Measurements from ENCODE around the gene CNTN5. TPM values are rescaled to one million over a fixed set of nuclear protein-coding genes. Genes with fewer than 3 reads are reported as not detected.

Gene CNTN5
- total RNA-seq, 1 donor from 2014 or later = 17.7 TPM

DNA sequence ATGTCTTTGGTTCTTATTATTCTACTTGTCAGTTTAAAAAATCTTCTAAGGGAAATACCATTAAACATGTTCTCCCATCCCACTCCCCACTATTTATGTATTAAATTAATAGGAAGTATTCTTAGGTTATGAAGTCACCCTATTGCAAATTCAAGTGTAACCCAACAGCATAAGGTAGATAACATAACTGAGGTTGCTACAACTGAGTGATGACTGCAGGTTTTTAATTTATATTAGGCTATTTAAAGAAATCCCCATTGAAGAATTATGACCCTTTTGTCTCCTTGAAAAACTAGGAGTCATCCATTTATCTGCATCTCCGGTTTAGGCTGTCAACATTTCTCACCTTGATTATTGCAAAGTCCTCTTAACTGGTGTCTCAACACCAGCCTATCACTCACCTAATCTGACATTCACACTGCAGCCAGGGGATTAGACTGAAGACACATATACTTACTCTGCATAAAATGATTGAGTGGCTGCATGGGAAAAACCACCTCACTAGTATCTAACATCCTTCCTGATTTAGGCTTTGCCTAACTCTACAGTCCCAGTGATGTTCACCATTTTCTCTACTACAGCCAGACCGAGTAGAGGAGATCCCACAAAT lies 649.4 kb downstream of the CNTN5 start:
- TF ChIP-seq, protein P1, sequence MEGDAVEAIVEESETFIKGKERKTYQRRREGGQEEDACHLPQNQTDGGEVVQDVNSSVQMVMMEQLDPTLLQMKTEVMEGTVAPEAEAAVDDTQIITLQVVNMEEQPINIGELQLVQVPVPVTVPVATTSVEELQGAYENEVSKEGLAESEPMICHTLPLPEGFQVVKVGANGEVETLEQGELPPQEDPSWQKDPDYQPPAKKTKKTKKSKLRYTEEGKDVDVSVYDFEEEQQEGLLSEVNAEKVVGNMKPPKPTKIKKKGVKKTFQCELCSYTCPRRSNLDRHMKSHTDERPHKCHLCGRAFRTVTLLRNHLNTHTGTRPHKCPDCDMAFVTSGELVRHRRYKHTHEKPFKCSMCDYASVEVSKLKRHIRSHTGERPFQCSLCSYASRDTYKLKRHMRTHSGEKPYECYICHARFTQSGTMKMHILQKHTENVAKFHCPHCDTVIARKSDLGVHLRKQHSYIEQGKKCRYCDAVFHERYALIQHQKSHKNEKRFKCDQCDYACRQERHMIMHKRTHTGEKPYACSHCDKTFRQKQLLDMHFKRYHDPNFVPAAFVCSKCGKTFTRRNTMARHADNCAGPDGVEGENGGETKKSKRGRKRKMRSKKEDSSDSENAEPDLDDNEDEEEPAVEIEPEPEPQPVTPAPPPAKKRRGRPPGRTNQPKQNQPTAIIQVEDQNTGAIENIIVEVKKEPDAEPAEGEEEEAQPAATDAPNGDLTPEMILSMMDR (IDR thresholded peaks at IDR 0.05; ENCODE audit: unreplicated experiment) = no peak
- no peaks in the 10 kb centered on the region for H3K36me3 Mint-ChIP-seq
- H3K27me3 Mint-ChIP-seq (ENCODE audit: low read depth) = no peaks in the 10 kb centered on the region
- H3K4me3 Mint-ChIP-seq = no peak overlapping the region
- peaks cover 6% of the 10 kb centered on the region for H3K9me3 Mint-ChIP-seq
- no peak overlapping the region for H3K27ac Mint-ChIP-seq
- no peak for DNase-seq (ENCODE audit: low spot score in 2 of 2, unreplicated experiment in 2 of 2)
- H3K4me1 Mint-ChIP-seq = no peaks in the 10 kb centered on the region

- Mint-ChIP-seq H3K9me3 (peaks cover 6% of the 10 kb centered on the region), H3K36me3 (no peaks in the 10 kb centered on the region), H3K4me1 (peaks cover 3% of the 10 kb centered on the region), H3K27ac (no peak overlapping the region), H3K4me3 (no peak overlapping the region), H3K27me3 (ENCODE audit: low read depth) (no peaks in the 10 kb centered on the region)
- DNase-seq (ENCODE audit: low spot score in 2 of 2, unreplicated experiment in 2 of 2) = no peak
- TF ChIP-seq, protein P1 (IDR thresholded peaks at IDR 0.05; ENCODE audit: unreplicated experiment) = no peak
Measured at GRCh38 chr11:99671808-99672409, 651.2 kb downstream of the CNTN5 start.

GRCh38 chr11:99676292-99676691 lies 655.5 kb downstream of the CNTN5 start:
- Mint-ChIP-seq H3K9me3 (peaks cover under 1% of the 10 kb centered on the region), H3K27ac (no peak overlapping the region), H3K27me3 (ENCODE audit: low read depth) (no peaks in the 10 kb centered on the region), H3K4me3 (no peak overlapping the region), H3K36me3 (no peaks in the 10 kb centered on the region), H3K4me1 (peaks cover 13% of the 10 kb centered on the region)
- TF ChIP-seq, protein P1 (IDR thresholded peaks at IDR 0.05; ENCODE audit: unreplicated experiment) = no peak
- no peak for DNase-seq (ENCODE audit: low spot score in 2 of 2, unreplicated experiment in 2 of 2)

DNA sequence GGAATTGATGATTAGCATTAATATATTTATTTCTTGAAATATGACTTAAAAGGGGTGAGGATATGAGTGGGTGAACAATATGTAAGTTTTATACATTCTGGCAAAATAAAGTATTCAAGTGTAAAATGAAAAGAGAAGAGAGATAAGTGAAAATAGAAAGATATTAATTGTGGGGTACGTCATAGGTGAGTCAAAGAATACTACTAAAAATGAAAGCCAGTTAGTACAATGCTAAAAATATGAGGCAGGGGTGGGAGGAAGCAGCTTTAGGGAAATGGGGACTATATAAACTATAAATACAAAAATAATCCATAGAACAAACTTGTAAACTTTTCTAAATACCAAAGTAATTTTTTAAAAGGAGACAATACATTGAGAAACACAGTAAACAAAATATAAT lies 661.4 kb downstream of the CNTN5 start:
- Mint-ChIP-seq H3K27ac (no peak overlapping the region), H3K4me3 (no peak overlapping the region), H3K36me3 (no peaks in the 10 kb centered on the region), H3K4me1 (peaks cover 7% of the 10 kb centered on the region), H3K27me3 (ENCODE audit: low read depth) (no peaks in the 10 kb centered on the region), H3K9me3 (no peaks in the 10 kb centered on the region)
- DNase-seq (ENCODE audit: low spot score in 2 of 2, unreplicated experiment in 2 of 2) = no peak
- TF ChIP-seq, protein P1 (IDR thresholded peaks at IDR 0.05; ENCODE audit: unreplicated experiment) = no peak

DNA sequence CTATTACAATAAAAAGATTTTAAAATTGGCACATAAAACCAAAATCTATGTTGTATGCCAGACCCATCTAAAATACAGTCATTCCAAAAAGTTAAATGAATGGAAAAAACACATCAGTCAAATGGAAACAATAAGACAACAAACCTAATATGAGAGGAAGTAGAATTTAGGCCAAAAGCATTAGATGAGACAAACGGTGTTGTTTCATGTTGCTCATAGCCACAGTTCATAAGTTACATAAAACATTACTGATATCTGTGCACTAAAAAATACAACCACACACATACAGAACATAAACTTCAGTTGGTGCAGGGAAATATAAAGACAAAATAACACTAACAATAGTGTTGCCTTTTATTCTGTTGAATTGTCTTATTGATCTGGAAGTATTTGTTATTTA lies 661.9 kb downstream of the CNTN5 start:
- peaks cover 4% of the 10 kb centered on the region for H3K4me1 Mint-ChIP-seq
- H3K9me3 Mint-ChIP-seq = no peaks in the 10 kb centered on the region
- H3K36me3 Mint-ChIP-seq = no peaks in the 10 kb centered on the region
- H3K27ac Mint-ChIP-seq = no peak overlapping the region
- TF ChIP-seq, protein P1 (IDR thresholded peaks at IDR 0.05; ENCODE audit: unreplicated experiment) = no peak
- no peak overlapping the region for H3K4me3 Mint-ChIP-seq
- DNase-seq (ENCODE audit: low spot score in 2 of 2, unreplicated experiment in 2 of 2) = no peak
- H3K27me3 Mint-ChIP-seq (ENCODE audit: low read depth) = no peaks in the 10 kb centered on the region
